Endothelial cell of umbilical vein (primary cell): ENCODE measurements around the gene BLOC1S4. TPM values are rescaled to one million over a fixed set of nuclear protein-coding genes. Genes with fewer than 3 reads are reported as not detected.

Source experiments
- BruUV-seq: library from RNA; stranded (reverse); fragments of 400-500 nt; replicated peaks from 2 replicates; lab custom pipeline; 2021; lab: Mats Ljungman, UMichigan
- CTCF ChIA-PET: fragments of 300-600, 350-600 bp; sonication (Branson Sonifier 250); formaldehyde crosslinking; loops from one replicate; lab custom pipeline; 2021; ENCODE audit warnings: antibody characterized with exemption, inconsistent platforms; lab: Charles Lee
- POLR2A ChIA-PET: fragments of 300-600, 350-600 bp; sonication (Branson Sonifier 250); formaldehyde crosslinking; loops from one replicate; lab custom pipeline; 2021; ENCODE audit warnings: antibody characterized with exemption, inconsistent platforms; lab: Charles Lee
- DNase-seq: peaks from one replicate; pipeline ENCODE4 v3.0.0-alpha.2; 2011; ENCODE audit warnings: low read depth, low spot score
- FAIRE-seq: peaks from 2 replicates; lab custom pipeline; 2011; peaks lifted over from hg19 to GRCh38; lab: Jason Lieb, UNC
- H2AFZ ChIP-seq: 2 replicates; pipeline ENCODE4 v1.6.0; 2012; ENCODE audit warnings: low read depth, low read length, control low read depth, inconsistent platforms
- H3K27ac ChIP-seq: 2 replicates; pipeline ENCODE4 v1.5.1; 2011; ENCODE audit warnings: low read depth, mild to moderate bottlenecking, control low read depth, low read length, moderate library complexity; ENCODE audit not compliant: insufficient read depth
- H3K27me3 ChIP-seq, 2 experiments: 2 replicates each; pipeline versions ENCODE4 v1.6.0 to v1.6.1; 2011; ENCODE audit warnings: low read length in 2 of 2, mixed read lengths in 1 of 2; ENCODE audit not compliant: control insufficient read depth in 2 of 2, insufficient read depth in 2 of 2
- H3K36me3 ChIP-seq, 2 experiments: 2 replicates in 1 of 2; 3 replicates in 1 of 2; pipeline ENCODE4 v1.5.1; 2011; ENCODE audit warnings: low read length in 2 of 2, mild to moderate bottlenecking in 1 of 2, moderate library complexity in 1 of 2; ENCODE audit not compliant: control insufficient read depth in 2 of 2, insufficient read depth in 2 of 2; ENCODE audit errors: extremely low read depth in 1 of 2
- H3K4me1 ChIP-seq: 3 replicates; pipeline ENCODE4 v1.5.1; 2011; ENCODE audit warnings: mild to moderate bottlenecking, low read length; ENCODE audit not compliant: control insufficient read depth, insufficient read depth; ENCODE audit errors: extremely low read depth
- H3K4me2 ChIP-seq: 2 replicates; pipeline ENCODE4 v1.6.1; 2011; ENCODE audit warnings: low read length, control low read depth, mixed read lengths; ENCODE audit not compliant: insufficient read depth
- H3K4me3 ChIP-seq, 3 experiments: fragments of 200-600 bp in 1 of 3; sonication (generic), shearing (Covaris generic) in 1 of 3; replicated peaks in 1 of 3; 2 replicates each; pipeline ENCODE4 v1.5.1; 2011 to 2016; ENCODE audit warnings: control low read depth in 3 of 3, low read length in 3 of 3, mild to moderate bottlenecking in 2 of 3, inconsistent platforms in 1 of 3, low read depth in 1 of 3, moderate library complexity in 1 of 3; ENCODE audit not compliant: insufficient read depth in 1 of 3
- H3K79me2 ChIP-seq: 2 replicates; pipeline ENCODE4 v1.6.0; 2012; ENCODE audit warnings: low read length, inconsistent platforms; ENCODE audit not compliant: control insufficient read depth, insufficient read depth
- H3K9ac ChIP-seq: replicated peaks from 2 replicates; pipeline ENCODE3; 2011; ENCODE audit warnings: low read length, control low read depth; ENCODE audit not compliant: insufficient read depth; ENCODE audit errors: extremely low read depth
- H3K9me1 ChIP-seq: replicated peaks from 3 replicates; pipeline ENCODE4 v1.6.0; 2011; ENCODE audit warnings: mild to moderate bottlenecking, low read length; ENCODE audit not compliant: control insufficient read depth, insufficient read depth; ENCODE audit errors: extremely low read depth
- H3K9me3 ChIP-seq: replicated peaks from 2 replicates; pipeline ENCODE4 v1.5.1; 2012; ENCODE audit warnings: low read length, inconsistent platforms; ENCODE audit not compliant: control insufficient read depth, insufficient read depth
- H4K20me1 ChIP-seq: replicated peaks from 2 replicates; pipeline ENCODE3; 2011; ENCODE audit warnings: mild to moderate bottlenecking, low read length; ENCODE audit not compliant: control insufficient read depth, insufficient read depth; ENCODE audit errors: extremely low read depth
- CTCF ChIP-seq, 2 donors: IDR thresholded peaks; 1 replicate in 1 of 2; 2 replicates in 1 of 2; pipeline ENCODE4 v1.5.1; 2011; ENCODE audit warnings: low read length in 2 of 2, mild to moderate bottlenecking in 2 of 2, moderate library complexity in 2 of 2, control low read depth in 1 of 2, inconsistent platforms in 1 of 2, low read depth in 1 of 2; ENCODE audit not compliant: insufficient read depth in 1 of 2; ENCODE audit errors: extremely low read depth in 1 of 2
- EZH2 ChIP-seq: IDR thresholded peaks from 2 replicates; pipeline ENCODE4 v1.6.1; 2012; ENCODE audit warnings: borderline replicate concordance, low read depth, mild to moderate bottlenecking, moderate library complexity, low read length, inconsistent platforms; ENCODE audit not compliant: severe bottlenecking
- FOS ChIP-seq: IDR thresholded peaks from 2 replicates; pipeline ENCODE4 v1.6.1; 2011; ENCODE audit warnings: mild to moderate bottlenecking, low read length, moderate library complexity, borderline replicate concordance; ENCODE audit not compliant: insufficient read depth
- GATA2 ChIP-seq: IDR thresholded peaks from 2 replicates; pipeline ENCODE4 v1.7.0; 2011; ENCODE audit warnings: low read depth, mild to moderate bottlenecking, moderate library complexity, mixed read lengths, low read length; ENCODE audit not compliant: insufficient read length, insufficient read depth
- JUN ChIP-seq: IDR thresholded peaks from 2 replicates; pipeline ENCODE4 v1.6.1; 2011; ENCODE audit warnings: borderline replicate concordance, low read depth; ENCODE audit not compliant: insufficient read length, insufficient read depth
- MAX ChIP-seq: IDR thresholded peaks from 2 replicates; pipeline ENCODE4 v1.6.1; 2011; ENCODE audit not compliant: insufficient read depth, insufficient read length
- MYC ChIP-seq: IDR thresholded peaks from one replicate; pipeline ENCODE4 v1.6.1; 2011; ENCODE audit warnings: mild to moderate bottlenecking, low read depth, low read length
- POLR2A ChIP-seq: IDR thresholded peaks from 2 replicates; pipeline ENCODE4 v1.6.1; 2012; ENCODE audit warnings: low read depth, mild to moderate bottlenecking, control low read depth, low read length
- POLR2AphosphoS5 ChIP-seq: IDR thresholded peaks from 2 replicates; pipeline ENCODE4 v1.6.1; 2012; ENCODE audit warnings: low read depth, mild to moderate bottlenecking, control low read depth, low read length, moderate library complexity; ENCODE audit not compliant: insufficient read depth
- dilution Hi-C: fragments of 300-500 bp; cut with MboI; formaldehyde crosslinking; loops from one replicate; pipeline ENCODE4 v1.15.0; 2019; ENCODE audit warnings: low sequenced_read_pairs; ENCODE audit not compliant: extremely low pct_ligation_motif_present
- intact Hi-C: fragments of 100-400 bp; cut with micrococcal nuclease; formaldehyde crosslinking; loops from one replicate; pipeline ENCODE4 v1.10.0; 2022
- polyA plus RNA-seq, 4 experiments: library from polyadenylated mRNA; depleted of rRNA in 3 of 4; stranded (reverse) in 3 of 4; unstranded in 1 of 4; fragments of >200 nt; gene quantifications; 2 replicates each; pipeline versions ENCODE4 v1.2.1 to v1.2.3, GENCODE V29; 2011 to 2012; ENCODE audit warnings: missing spikeins in 1 of 4
- total RNA-seq: library from RNA; stranded (reverse); gene quantifications from 2 replicates; pipeline ENCODE4 v1.2.3, GENCODE V29; 2021

Gene BLOC1S4
- total and polyA plus RNA-seq, 2 donors (not counting 3 experiments of a cell fraction or from before 2014, with no cell fraction given), result 12.7 to 16.9 TPM

- Histone ChIP-seq H4K20me1 (no peaks in the 10 kb centered on the region), H3K36me3 (no peaks in the 10 kb centered on the region), H3K27ac (no peak overlapping the region), H3K4me3 (no peak overlapping the region), H3K79me2 (no peaks in the 10 kb centered on the region), H3K9me3 (no peaks in the 10 kb centered on the region), H3K9me1 (no peaks in the 10 kb centered on the region), H3K27me3 (peaks cover 7 to 8% of the 10 kb centered on the region in 2 experiments), H3K9ac (no peak overlapping the region), H3K4me1 (no peaks in the 10 kb centered on the region), H3K4me2 (no peak overlapping the region), H2AFZ (no peak overlapping the region)
- BruUV-seq, result no TSS peak
- ChIA-PET CTCF (interaction anchor here (2.0 kb wide), 1 partner anchor 112 kb away, joined by 4 read pairs; no protein-coding TSS in a partner anchor), POLR2A (no interaction called here)
- no peak for FAIRE-seq
- intact Hi-C loops (no loop called here), dilution Hi-C loops (no loop called here)
- peak; percentile 45 for DNase-seq
- no peak for TF ChIP-seq GATA2
- no peak for TF ChIP-seq JUN
- no peak for TF ChIP-seq EZH2
- TF ChIP-seq CTCF (IDR thresholded peaks at IDR 0.05; ENCODE audit: extremely low read depth in 1 of 2, insufficient read depth in 1 of 2, low read depth in 1 of 2, low read length in 2 of 2), result no peak
- TF ChIP-seq POLR2AphosphoS5, result no peak
- TF ChIP-seq MYC, result no peak
- no peak for TF ChIP-seq FOS
- no peak for TF ChIP-seq POLR2A
- TF ChIP-seq MAX, result no peak
Observed at GRCh38 chr4:6761649-6762615, 46.0 kb downstream of the BLOC1S4 start.
